Right lobe of liver (tissue), 4 donors: ENCODE measurements around the gene NFRKB.
"Not testable (repeated sequence)": the region's sequence is repeated elsewhere in the genome, so short reads cannot be mapped to it uniquely, and the experiment has no call there.

Experiments
- POLR2A ChIP-seq: fragments of 450-650 bp; IDR thresholded peaks from one replicate; pipeline ENCODE4 v1.6.1; 2017; ENCODE audit warnings: antibody characterized with exemption, mild to moderate bottlenecking
- TF ChIP-seq, protein P1 (sequence below), 4 donors: fragments of 200-600 bp in 3 of 4; fragments of 450-650 bp in 1 of 4; IDR thresholded peaks; one replicate each; pipeline versions ENCODE4 v1.5.1 to v1.8.0; 2016 to 2022; ENCODE audit warnings: antibody characterized with exemption in 4 of 4, mild to moderate bottlenecking in 2 of 4
- donor health status: DM: no; HTN: no; CAD: no.
- donor health status: DM: no; HTN: no; CAD: no.
- donor health status: DM: no; HTN: yes; CAD: no.

DNA sequence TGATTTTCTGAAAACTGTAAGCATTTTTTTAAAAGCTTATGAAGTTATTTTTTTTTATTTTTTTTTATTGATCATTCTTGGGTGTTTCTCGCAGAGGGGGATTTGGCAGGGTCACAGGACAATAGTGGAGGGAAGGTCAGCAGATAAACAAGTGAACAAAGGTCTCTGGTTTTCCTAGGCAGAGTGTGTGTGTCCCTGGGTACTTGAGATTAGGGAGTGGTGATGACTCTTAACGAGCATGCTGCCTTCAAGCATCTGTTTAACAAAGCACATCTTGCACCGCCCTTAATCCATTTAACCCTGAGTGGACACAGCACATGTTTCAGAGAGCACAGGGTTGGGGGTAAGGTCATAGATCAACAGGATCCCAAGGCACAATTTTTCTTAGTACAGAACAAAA is 48.0 kb downstream of the NFRKB start:
- TF ChIP-seq, protein P1, sequence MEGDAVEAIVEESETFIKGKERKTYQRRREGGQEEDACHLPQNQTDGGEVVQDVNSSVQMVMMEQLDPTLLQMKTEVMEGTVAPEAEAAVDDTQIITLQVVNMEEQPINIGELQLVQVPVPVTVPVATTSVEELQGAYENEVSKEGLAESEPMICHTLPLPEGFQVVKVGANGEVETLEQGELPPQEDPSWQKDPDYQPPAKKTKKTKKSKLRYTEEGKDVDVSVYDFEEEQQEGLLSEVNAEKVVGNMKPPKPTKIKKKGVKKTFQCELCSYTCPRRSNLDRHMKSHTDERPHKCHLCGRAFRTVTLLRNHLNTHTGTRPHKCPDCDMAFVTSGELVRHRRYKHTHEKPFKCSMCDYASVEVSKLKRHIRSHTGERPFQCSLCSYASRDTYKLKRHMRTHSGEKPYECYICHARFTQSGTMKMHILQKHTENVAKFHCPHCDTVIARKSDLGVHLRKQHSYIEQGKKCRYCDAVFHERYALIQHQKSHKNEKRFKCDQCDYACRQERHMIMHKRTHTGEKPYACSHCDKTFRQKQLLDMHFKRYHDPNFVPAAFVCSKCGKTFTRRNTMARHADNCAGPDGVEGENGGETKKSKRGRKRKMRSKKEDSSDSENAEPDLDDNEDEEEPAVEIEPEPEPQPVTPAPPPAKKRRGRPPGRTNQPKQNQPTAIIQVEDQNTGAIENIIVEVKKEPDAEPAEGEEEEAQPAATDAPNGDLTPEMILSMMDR (IDR thresholded peaks at IDR 0.05), result not testable (repeated sequence)
- TF ChIP-seq POLR2A, result not testable (repeated sequence)
